Cardiac muscle cell (in vitro differentiated cells and primary cell): Measurements from ENCODE around the gene CHM. TPM values are rescaled to one million over a fixed set of nuclear protein-coding genes. Genes with fewer than 3 reads are reported as not detected.
A peak's percentile ranks its signal among the peaks of the same experiment; 100 is the strongest.

Experiments
- DNase-seq, 2 donors: peaks; one replicate each; pipeline versions ENCODE4 v3.0.0 to v3.0.0-alpha.2; 2010 to 2017; ENCODE audit warnings: low read depth in 1 of 2, low spot score in 1 of 2
- H3K27ac ChIP-seq: fragments of 200-600 bp; sonication (generic); 2 replicates; pipeline ENCODE4 v1.5.1; 2016
- H3K27me3 ChIP-seq: fragments of 200-600 bp; sonication (generic); 2 replicates; pipeline ENCODE4 v1.6.0; 2016; ENCODE audit warnings: control low read depth
- H3K36me3 ChIP-seq: fragments of 200-600 bp; sonication (generic); 2 replicates; pipeline ENCODE4 v1.5.1; 2016; ENCODE audit warnings: control low read depth
- H3K4me1 ChIP-seq: fragments of 200-600 bp; sonication (generic); 2 replicates; pipeline ENCODE4 v1.8.1; 2017; ENCODE audit warnings: low read depth, mild to moderate bottlenecking, mixed run types
- H3K4me3 ChIP-seq: fragments of 200-600 bp; sonication (generic); 2 replicates; pipeline ENCODE4 v1.5.1; 2016; ENCODE audit warnings: mild to moderate bottlenecking
- H3K9me3 ChIP-seq: fragments of 200-600 bp; sonication (generic); 2 replicates; pipeline ENCODE4 v1.5.1; 2017; ENCODE audit warnings: low read depth, mild to moderate bottlenecking, control low read depth
- CTCF ChIP-seq: IDR thresholded peaks from 2 replicates; pipeline ENCODE4 v1.5.1; 2012; ENCODE audit warnings: low read depth, mild to moderate bottlenecking, low read length
- polyA plus RNA-seq: library from polyadenylated mRNA; unstranded; fragments of >200 nt; fragmentation: Nextera tagmentation; extraction: Ambion mirVana; gene quantifications from 2 replicates; pipeline ENCODE4 v1.2.1, GENCODE V29; 2016
- total RNA-seq: library from RNA; depleted of rRNA; stranded (reverse); fragments of >200 nt; gene quantifications from 2 replicates; pipeline ENCODE4 v1.2.3, GENCODE V29; 2016

The CHM gene
- total and polyA plus RNA-seq, 2 experiments from 2014 or later, result 8.7 to 12.4 TPM

GRCh38 chrX:86047936-86048280, 550 bp upstream of the CHM start:
- Histone ChIP-seq H3K27ac (no peak overlapping the region), H3K4me3 (peak overlapping the region; percentile 45), H3K4me1 (no peaks in the 10 kb centered on the region), H3K36me3 (no peaks in the 10 kb centered on the region), H3K9me3 (no peaks in the 10 kb centered on the region), H3K27me3 (no peaks in the 10 kb centered on the region)
- no peak for TF ChIP-seq CTCF
- DNase-seq, result no peak

- H3K27ac ChIP-seq, result no peak overlapping the region
- TF ChIP-seq CTCF, result no peak
- H3K4me1 ChIP-seq, result no peaks in the 10 kb centered on the region
- DNase-seq, result no peak
- H3K4me3 ChIP-seq, result no peak overlapping the region
- no peaks in the 10 kb centered on the region for H3K27me3 ChIP-seq
- no peaks in the 10 kb centered on the region for H3K36me3 ChIP-seq
- H3K9me3 ChIP-seq, result no peaks in the 10 kb centered on the region
These were observed 3.1 kb downstream of the CHM start for GRCh38 chrX:86044216-86044615.

- DNase-seq, result peak in 1 of 2 donors; percentile 5
- no peaks in the 10 kb centered on the region for H3K9me3 ChIP-seq
- no peak overlapping the region for H3K4me3 ChIP-seq
- no peaks in the 10 kb centered on the region for H3K27me3 ChIP-seq
- no peaks in the 10 kb centered on the region for H3K36me3 ChIP-seq
- TF ChIP-seq CTCF, result no peak
- H3K27ac ChIP-seq, result peak overlapping the region; percentile 8
- no peaks in the 10 kb centered on the region for H3K4me1 ChIP-seq
These were observed 7.5 kb downstream of the CHM start for GRCh38 chrX:86039625-86040568.

- Histone ChIP-seq H3K4me3 (no peak overlapping the region), H3K27me3 (no peaks in the 10 kb centered on the region), H3K9me3 (no peaks in the 10 kb centered on the region), H3K4me1 (no peaks in the 10 kb centered on the region), H3K27ac (no peak overlapping the region), H3K36me3 (no peaks in the 10 kb centered on the region)
- no peak for DNase-seq
- TF ChIP-seq CTCF, result no peak
These were observed 14.0 kb downstream of the CHM start for GRCh38 chrX:86033385-86033784.

GRCh38 chrX:86028681-86029080, 18.7 kb downstream of the CHM start:
- Histone ChIP-seq H3K36me3 (no peaks in the 10 kb centered on the region), H3K9me3 (no peaks in the 10 kb centered on the region), H3K4me3 (no peak overlapping the region), H3K27me3 (no peaks in the 10 kb centered on the region), H3K4me1 (no peaks in the 10 kb centered on the region), H3K27ac (no peak overlapping the region)
- TF ChIP-seq CTCF, result no peak
- no peak for DNase-seq
